GM23248 (cell line): ENCODE results near the gene CYBC1. TPM values are rescaled to one million over a fixed set of nuclear protein-coding genes. Genes with fewer than 3 reads are reported as not detected.
A peak's percentile ranks its signal among the peaks of the same experiment; 100 is the strongest.
"Not testable (repeated sequence)": the region's sequence is repeated elsewhere in the genome, so short reads cannot be mapped to it uniquely, and the experiment has no call there.

Experiments used
- DNase-seq: peaks from one replicate; pipeline ENCODE4 v3.0.0-alpha.2; 2015
- H2AFZ ChIP-seq: fragments of 200-600 bp; sonication (generic); 2 replicates; pipeline ENCODE4 v1.6.1; 2016; ENCODE audit warnings: antibody characterized with exemption
- H3F3A ChIP-seq: fragments of 200-600 bp; sonication (generic); 2 replicates; pipeline ENCODE4 v1.6.1; 2016; ENCODE audit warnings: mild to moderate bottlenecking, antibody characterized with exemption, mixed run types; ENCODE audit not compliant: insufficient read depth
- H3K27ac ChIP-seq: fragments of 200-600 bp; sonication (generic); 2 replicates; pipeline ENCODE4 v1.5.1; 2016; ENCODE audit warnings: mild to moderate bottlenecking
- H3K27me3 ChIP-seq: fragments of 200-600 bp; sonication (generic); replicated peaks from 2 replicates; pipeline ENCODE4 v1.6.1; 2016; ENCODE audit warnings: mild to moderate bottlenecking; ENCODE audit not compliant: insufficient read depth
- H3K36me3 ChIP-seq: fragments of 200-600 bp; sonication (generic); 2 replicates; pipeline ENCODE4 v1.6.1; 2016; ENCODE audit warnings: low read depth, mild to moderate bottlenecking
- H3K4me1 ChIP-seq: fragments of 200-600 bp; sonication (generic); 2 replicates; pipeline ENCODE4 v1.6.1; 2016; ENCODE audit warnings: mild to moderate bottlenecking; ENCODE audit not compliant: insufficient read depth
- H3K4me2 ChIP-seq: fragments of 200-600 bp; sonication (generic); one replicate; pipeline ENCODE4 v1.6.1; 2016; ENCODE audit warnings: mild to moderate bottlenecking; ENCODE audit not compliant: unreplicated experiment
- H3K4me3 ChIP-seq: fragments of 200-600 bp; sonication (generic); 2 replicates; pipeline ENCODE4 v1.5.1; 2016; ENCODE audit warnings: mild to moderate bottlenecking
- H3K79me2 ChIP-seq: fragments of 200-600 bp; sonication (generic); 2 replicates; pipeline ENCODE4 v1.6.1; 2016; ENCODE audit warnings: mild to moderate bottlenecking; ENCODE audit not compliant: insufficient read depth
- H3K9ac ChIP-seq: fragments of 200-600 bp; sonication (generic); 2 replicates; pipeline ENCODE4 v1.6.1; 2016; ENCODE audit warnings: mild to moderate bottlenecking
- H3K9me2 ChIP-seq: fragments of 200-600 bp; sonication (generic); 2 replicates; pipeline ENCODE4 v1.6.1; 2016; ENCODE audit warnings: mixed run types, mild to moderate bottlenecking, moderate library complexity; ENCODE audit not compliant: insufficient read depth
- H3K9me3 ChIP-seq: fragments of 200-600 bp; sonication (generic); one replicate; pipeline ENCODE4 v1.6.1; 2017; ENCODE audit warnings: low read depth
- H4K20me1 ChIP-seq: fragments of 200-600 bp; sonication (generic); 2 replicates; pipeline ENCODE4 v1.6.0; 2016; ENCODE audit not compliant: insufficient read depth
- EZH2 ChIP-seq: fragments of 200-600 bp; sonication (generic); IDR thresholded peaks from 2 replicates; pipeline ENCODE4 v1.6.1; 2018; ENCODE audit warnings: antibody characterized with exemption, mild to moderate bottlenecking; ENCODE audit not compliant: insufficient read depth, poor library complexity, severe bottlenecking
- EZH2phosphoT487 ChIP-seq: fragments of 200-600 bp; sonication (generic); IDR thresholded peaks from 2 replicates; pipeline ENCODE4 v1.6.1; 2018; ENCODE audit warnings: antibody characterized with exemption, moderate library complexity, mild to moderate bottlenecking, low read depth; ENCODE audit not compliant: insufficient read depth
- WGBS, 2 experiments: methylation state at CpG; one replicate each; pipeline ENCODE4 v1.1.6; 2015 to 2017; ENCODE audit warnings: low lambda C conversion rate in 2 of 2, low coverage in 1 of 2; ENCODE audit errors: missing lambda C conversion rate in 2 of 2; 5-methylcytosine and 5-hydroxymethylcytosine counted together
- in situ Hi-C: fragments of 300-500 bp; cut with MboI; formaldehyde crosslinking; loops from 2 replicates; pipeline ENCODE4 v1.15.0; 2020
- polyA plus RNA-seq: library from polyadenylated mRNA; unstranded; fragments of >200 nt; fragmentation: Nextera tagmentation; extraction: Ambion mirVana; gene quantifications from 2 replicates; pipeline ENCODE4 v1.2.1, GENCODE V29; 2016
- total RNA-seq: library from RNA; depleted of rRNA; stranded (reverse); fragments of >200 nt; shearing (Covaris generic); gene quantifications from 2 replicates; pipeline ENCODE4 v1.2.3, GENCODE V29; 2014

The CYBC1 gene
- total and polyA plus RNA-seq, 2 experiments from 2014 or later: 58.3 to 66.5 TPM

DNA sequence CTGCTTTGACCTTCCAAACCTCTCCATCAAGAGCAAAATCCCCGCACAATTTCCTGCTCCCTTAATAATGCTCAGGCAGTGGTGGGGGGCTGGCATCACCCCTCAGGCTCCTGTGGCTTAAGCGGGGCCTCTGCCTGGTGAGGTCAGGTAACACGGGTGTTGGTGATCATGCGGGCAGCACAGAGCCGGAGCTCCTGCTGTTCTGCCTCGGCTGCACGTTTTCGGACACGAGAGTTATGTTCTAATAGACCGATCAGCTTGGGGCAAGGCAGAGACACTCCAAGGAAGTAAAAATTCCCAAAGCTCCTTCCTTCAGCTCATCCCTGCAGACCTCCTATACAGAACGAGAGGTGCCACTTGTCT is 14.0 kb upstream of the CYBC1 start:
- peaks cover 16% of the 10 kb centered on the region for H3K79me2 ChIP-seq
- no peak overlapping the region for H3K4me2 ChIP-seq
- H3K27me3 ChIP-seq: no peaks in the 10 kb centered on the region
- no peak for TF ChIP-seq EZH2
- TF ChIP-seq EZH2phosphoT487: no peak
- in situ Hi-C loops: no loop called here
- no peak overlapping the region for H2AFZ ChIP-seq
- H3K9me2 ChIP-seq: no peaks in the 10 kb centered on the region
- no peak overlapping the region for H3K27ac ChIP-seq
- H3F3A ChIP-seq: no peaks in the 10 kb centered on the region
- 90 to 94% methylated on average over 11 of the region's 11 CpGs for WGBS, 2 experiments
- H3K4me1 ChIP-seq: no peaks in the 10 kb centered on the region
- no peak overlapping the region for H3K4me3 ChIP-seq
- H3K9ac ChIP-seq: no peak overlapping the region
- no peak for DNase-seq
- peaks cover 27% of the 10 kb centered on the region; the same call in 1 of the 2 replicates for H3K36me3 ChIP-seq
- H3K9me3 ChIP-seq: no peaks in the 10 kb centered on the region
- no peaks in the 10 kb centered on the region for H4K20me1 ChIP-seq

DNA sequence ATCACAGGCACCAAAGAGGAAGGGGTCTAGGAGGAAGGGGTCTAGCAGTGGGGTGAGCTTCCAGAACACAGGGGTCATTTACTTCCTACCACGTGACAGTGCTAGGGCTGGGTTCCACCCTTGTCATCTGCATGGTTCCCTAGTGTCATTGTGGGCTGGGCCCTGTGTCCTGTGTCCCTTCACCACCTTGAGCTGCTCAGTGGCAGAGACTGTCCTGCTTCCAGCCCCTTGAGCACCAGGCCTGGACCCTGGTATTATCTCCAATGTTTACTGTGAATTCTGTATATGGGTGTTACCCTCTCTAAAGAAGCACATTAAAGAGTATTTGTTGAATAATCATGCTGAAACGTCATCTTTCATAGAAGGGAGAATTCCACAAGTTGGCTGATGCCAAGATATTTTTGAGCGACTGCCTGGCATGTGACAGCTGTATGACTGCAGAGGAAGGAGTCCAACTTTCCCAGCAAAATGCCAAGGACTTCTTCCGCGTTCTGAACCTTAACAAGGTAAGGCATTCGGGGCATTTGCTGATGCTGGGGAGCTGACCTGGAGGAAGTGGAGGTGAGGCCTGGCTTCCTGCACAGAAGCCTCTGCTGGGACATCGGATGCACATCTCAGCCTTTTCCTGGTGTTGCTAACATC is 13.5 kb upstream of the CYBC1 start:
- in situ Hi-C loops: no loop called here
- Histone ChIP-seq H3K27me3 (no peaks in the 10 kb centered on the region), H4K20me1 (no peaks in the 10 kb centered on the region), H3K4me2 (no peak overlapping the region), H3K9me3 (no peaks in the 10 kb centered on the region), H3K27ac (no peak overlapping the region), H3K4me3 (no peak overlapping the region), H3F3A (no peaks in the 10 kb centered on the region), H3K36me3 (peaks cover 22% of the 10 kb centered on the region; the same call in 1 of the 2 replicates), H3K9me2 (no peaks in the 10 kb centered on the region), H2AFZ (no peak overlapping the region), H3K9ac (no peak overlapping the region), H3K4me1 (no peaks in the 10 kb centered on the region), H3K79me2 (peaks cover 21% of the 10 kb centered on the region)
- WGBS, 2 experiments: 31 to 41% methylated on average over 7 of the region's 7 CpGs
- TF ChIP-seq EZH2 (no peak), EZH2phosphoT487 (no peak)
- no peak for DNase-seq

DNA sequence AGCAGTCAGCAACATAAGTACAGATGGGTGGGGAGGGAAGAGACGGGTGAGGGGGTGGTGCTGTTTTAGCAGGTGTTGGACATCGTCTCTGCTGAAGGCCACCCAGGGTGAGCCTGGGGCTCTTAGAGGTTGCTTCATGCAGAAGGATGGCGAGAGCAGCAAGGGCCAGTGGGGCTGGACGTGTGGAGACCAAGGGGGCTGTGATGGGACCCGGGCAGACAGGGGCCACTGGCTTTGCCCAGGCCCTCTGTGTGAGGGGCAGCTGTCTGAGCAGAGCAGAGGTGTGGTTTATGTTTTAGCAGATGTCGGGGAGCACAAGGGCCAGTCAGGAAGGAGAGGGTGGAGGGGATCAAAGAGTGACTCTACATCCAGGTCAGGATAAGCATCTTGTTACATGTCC is 12.8 kb upstream of the CYBC1 start:
- WGBS, 2 experiments: 74 to 89% methylated on average over 6 of the region's 6 CpGs
- no peak for DNase-seq
- Histone ChIP-seq H4K20me1 (no peaks in the 10 kb centered on the region), H3K4me1 (no peaks in the 10 kb centered on the region), H3K27me3 (no peaks in the 10 kb centered on the region), H3K9ac (no peak overlapping the region), H3K9me3 (no peaks in the 10 kb centered on the region), H3K4me3 (no peak overlapping the region), H3K36me3 (peaks cover 15% of the 10 kb centered on the region; the same call in 1 of the 2 replicates), H3F3A (no peaks in the 10 kb centered on the region), H3K27ac (no peak overlapping the region), H3K79me2 (peaks cover 23% of the 10 kb centered on the region), H3K9me2 (no peaks in the 10 kb centered on the region), H3K4me2 (no peak overlapping the region), H2AFZ (no peak overlapping the region)
- in situ Hi-C loops: no loop called here
- TF ChIP-seq EZH2phosphoT487: no peak
- no peak for TF ChIP-seq EZH2

DNA sequence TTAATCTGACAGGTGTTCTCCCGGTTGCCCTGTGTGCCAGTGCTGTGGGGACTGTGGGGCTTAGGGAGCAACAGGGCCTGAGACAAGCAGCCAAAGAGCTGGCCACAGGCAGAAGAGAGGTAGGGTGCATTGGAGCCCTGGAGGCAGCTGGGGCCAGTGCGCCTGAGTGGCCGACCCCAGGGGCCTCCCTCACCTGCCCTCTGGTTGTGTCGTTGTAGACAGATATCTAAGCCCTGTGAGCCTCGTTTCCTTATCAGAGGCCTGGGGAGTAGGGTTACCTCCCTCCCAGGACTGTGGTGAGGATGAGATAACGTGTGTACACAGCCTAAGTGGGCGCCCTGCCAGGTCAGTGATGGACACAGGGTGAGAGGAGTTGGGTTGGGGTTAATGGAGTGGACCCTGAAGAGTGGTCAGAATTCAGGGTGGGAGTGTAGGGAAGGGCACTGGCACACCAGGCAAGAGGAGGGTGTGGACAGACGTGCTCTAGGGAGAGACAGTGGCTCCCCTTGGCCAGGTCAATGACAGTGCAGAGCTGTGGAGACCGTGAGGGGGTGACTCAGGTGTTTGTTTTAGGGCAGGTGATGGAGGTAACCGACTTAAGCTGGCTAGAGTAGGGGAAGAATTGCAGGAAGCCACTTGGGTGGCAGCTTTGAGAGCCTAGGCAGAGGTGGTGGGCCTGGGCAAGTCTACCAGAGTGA is 11.4 kb upstream of the CYBC1 start:
- Histone ChIP-seq H3K9me2 (no peaks in the 10 kb centered on the region), H3K27me3 (no peaks in the 10 kb centered on the region), H3K36me3 (peaks cover 15% of the 10 kb centered on the region; the same call in 1 of the 2 replicates), H3K9me3 (no peaks in the 10 kb centered on the region), H3K4me3 (no peak overlapping the region), H3K4me2 (no peak overlapping the region), H2AFZ (no peak overlapping the region), H3K4me1 (peaks cover 6% of the 10 kb centered on the region), H3K79me2 (peaks cover 23% of the 10 kb centered on the region), H4K20me1 (no peaks in the 10 kb centered on the region), H3K27ac (no peak overlapping the region), H3F3A (peaks cover 7% of the 10 kb centered on the region; the same call in 1 of the 2 replicates), H3K9ac (no peak overlapping the region)
- 88 to 93% methylated on average over 8 to 10 of the region's 10 CpGs for WGBS, 2 experiments
- in situ Hi-C loops: no loop called here
- TF ChIP-seq EZH2phosphoT487: no peak
- no peak for TF ChIP-seq EZH2
- DNase-seq: no peak

DNA sequence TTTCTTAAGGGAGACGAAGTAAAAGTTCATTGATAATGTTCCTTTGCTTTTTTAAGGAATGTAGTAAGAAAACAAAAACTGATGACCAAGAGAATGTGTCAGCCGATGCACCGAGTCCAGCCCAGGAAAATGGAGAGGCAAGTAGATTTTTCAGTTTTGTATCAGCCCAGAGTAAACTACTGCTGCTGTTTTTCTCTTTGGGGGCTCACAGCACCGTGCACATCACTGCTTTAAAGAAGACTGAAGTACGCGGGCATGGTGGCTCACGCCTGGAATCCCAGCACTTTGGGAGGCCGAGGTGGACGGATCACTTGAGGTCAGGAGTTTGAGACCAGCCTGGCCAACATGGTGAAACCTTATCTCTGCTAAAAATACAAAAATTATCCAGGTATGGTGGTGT is 9.4 kb upstream of the CYBC1 start:
- H3F3A ChIP-seq, H3K9me2 ChIP-seq, DNase-seq, H3K27ac ChIP-seq, H3K4me1 ChIP-seq, in situ Hi-C loops, H3K9ac ChIP-seq, H3K9me3 ChIP-seq, H2AFZ ChIP-seq, H4K20me1 ChIP-seq, H3K27me3 ChIP-seq: not testable (repeated sequence)
- peak overlapping the region; percentile 84 for H3K4me2 ChIP-seq
- WGBS, 2 experiments: 89 to 93% methylated on average over 9 of the region's 9 CpGs
- H3K36me3 ChIP-seq: peaks cover 12% of the 10 kb centered on the region; the same call in 1 of the 2 replicates
- peak overlapping the region; percentile 79; the same call in 1 of the 2 replicates for H3K4me3 ChIP-seq
- H3K79me2 ChIP-seq: peaks cover 23% of the 10 kb centered on the region
